CD4-positive, alpha-beta T cell treated with Interleukin-15 for 4 hours (primary cell): ENCODE measurements around the gene NCAM1.

Source experiments
- DNase-seq: peaks from one replicate; pipeline ENCODE4 v3.0.0-alpha.2; 2020; ENCODE audit warnings: low spot score

Gene NCAM1

GRCh38 chr11:113202431-113202830, 241.2 kb downstream of the NCAM1 start:
- DNase-seq, result no peak

- DNase-seq, result no peak
These were observed 242.0 kb downstream of the NCAM1 start for GRCh38 chr11:113203141-113203753.

- no peak for DNase-seq
These were observed 243.1 kb downstream of the NCAM1 start for GRCh38 chr11:113204280-113204679.

GRCh38 chr11:113213549-113213948, 252.3 kb downstream of the NCAM1 start:
- DNase-seq, result no peak

GRCh38 chr11:113222241-113222640, 261.0 kb downstream of the NCAM1 start:
- DNase-seq, result no peak

GRCh38 chr11:113234888-113235287, 273.7 kb downstream of the NCAM1 start:
- DNase-seq, result no peak

- DNase-seq, result no peak
These were observed 276.0 kb downstream of the NCAM1 start for GRCh38 chr11:113237261-113237660.

- DNase-seq, result no peak
These were observed 277.5 kb downstream of the NCAM1 start for GRCh38 chr11:113238721-113239120.

GRCh38 chr11:113240389-113240788, 279.2 kb downstream of the NCAM1 start:
- no peak for DNase-seq

GRCh38 chr11:113240790-113241635, 279.8 kb downstream of the NCAM1 start:
- DNase-seq, result no peak

GRCh38 chr11:113241636-113242054, 280.4 kb downstream of the NCAM1 start:
- DNase-seq, result no peak

GRCh38 chr11:113242060-113242459, 280.8 kb downstream of the NCAM1 start:
- DNase-seq, result no peak

GRCh38 chr11:113242767-113243397, 281.7 kb downstream of the NCAM1 start:
- no peak for DNase-seq

- DNase-seq, result no peak
These were observed 282.5 kb downstream of the NCAM1 start for GRCh38 chr11:113243696-113244095.

GRCh38 chr11:113245216-113245615, 284.0 kb downstream of the NCAM1 start:
- no peak for DNase-seq

GRCh38 chr11:113247221-113247620, 286.0 kb downstream of the NCAM1 start:
- no peak for DNase-seq

- no peak for DNase-seq
These were observed 286.7 kb downstream of the NCAM1 start for GRCh38 chr11:113247966-113248365.

- no peak for DNase-seq
These were observed 287.7 kb downstream of the NCAM1 start for GRCh38 chr11:113248702-113249490.

GRCh38 chr11:113249491-113249763, 288.2 kb downstream of the NCAM1 start:
- no peak for DNase-seq

GRCh38 chr11:113249786-113250185, 288.6 kb downstream of the NCAM1 start:
- DNase-seq, result no peak

GRCh38 chr11:113251281-113251680, 290.1 kb downstream of the NCAM1 start:
- no peak for DNase-seq

GRCh38 chr11:113253406-113253805, 292.2 kb downstream of the NCAM1 start:
- DNase-seq, result no peak

- no peak for DNase-seq
These were observed 293.9 kb downstream of the NCAM1 start for GRCh38 chr11:113255096-113255495.
